ENCODE measurements around the gene ATF2.
"Not testable (repeated sequence)": the region's sequence is repeated elsewhere in the genome, so short reads cannot be mapped to it uniquely, and the experiment has no call there.

Gene ATF2

DNA sequence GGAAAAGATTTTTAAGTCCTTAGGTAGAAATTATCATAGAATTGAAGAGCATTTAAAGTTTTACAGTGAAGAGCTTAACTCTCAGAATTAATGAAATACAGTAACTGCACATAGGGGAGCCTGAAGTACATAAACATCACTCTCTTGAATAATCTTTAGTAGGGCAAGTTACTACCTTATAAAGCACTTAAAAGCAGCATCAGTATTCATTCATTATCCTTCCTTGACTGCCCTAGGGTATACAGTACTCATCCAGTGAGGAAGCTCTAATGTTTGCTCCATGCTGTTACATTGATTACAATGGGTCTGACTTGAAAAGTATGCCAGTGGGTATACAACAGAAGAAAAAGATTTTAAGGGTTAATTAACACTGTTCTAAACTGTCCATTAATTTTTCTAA, 66.5 kb downstream of the ATF2 start:
- DNase-seq (ENCODE audit: low read depth in 2 of 2, low spot score in 1 of 2): no peak

DNA sequence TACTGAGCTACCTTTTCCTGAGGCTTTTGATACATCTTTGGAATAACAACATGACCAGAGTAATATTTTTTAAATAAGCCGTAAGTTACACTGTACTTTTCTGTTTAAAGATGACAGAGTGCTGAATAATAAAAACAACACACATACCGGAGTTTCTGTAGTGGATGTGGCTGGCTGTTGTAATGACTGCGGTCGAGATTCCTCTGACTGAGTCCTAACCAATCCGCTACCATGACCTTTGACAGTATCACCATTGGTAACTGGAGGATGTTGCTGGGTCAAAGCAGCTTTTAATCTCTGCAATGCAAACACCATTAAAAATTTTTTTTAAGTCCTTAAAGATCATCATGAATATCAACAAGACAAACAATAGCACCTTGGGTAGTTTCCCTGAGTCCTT, 70.7 kb downstream of the ATF2 start:
- DNase-seq (ENCODE audit: low read depth in 2 of 2, low spot score in 1 of 2): no peak

DNA sequence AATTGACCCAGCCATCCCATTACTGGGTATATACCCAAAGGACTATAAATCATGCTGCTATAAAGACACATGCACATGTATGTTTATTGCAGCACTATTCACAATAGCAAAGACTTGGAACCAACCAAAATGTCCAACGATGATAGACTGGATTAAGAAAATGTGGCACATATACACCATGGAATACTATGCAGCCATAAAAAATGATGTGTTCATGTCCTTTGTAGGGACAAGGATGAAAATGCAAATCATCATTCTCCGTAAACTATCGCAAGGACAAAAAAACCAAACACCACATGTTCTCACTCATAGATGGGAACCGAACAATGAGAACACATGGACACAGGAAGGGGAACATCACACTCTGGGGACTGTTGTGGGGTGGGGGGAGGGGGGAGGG, 83.9 kb downstream of the ATF2 start:
- DNase-seq (ENCODE audit: low read depth in 2 of 2, low spot score in 1 of 2): not testable (repeated sequence)

DNA sequence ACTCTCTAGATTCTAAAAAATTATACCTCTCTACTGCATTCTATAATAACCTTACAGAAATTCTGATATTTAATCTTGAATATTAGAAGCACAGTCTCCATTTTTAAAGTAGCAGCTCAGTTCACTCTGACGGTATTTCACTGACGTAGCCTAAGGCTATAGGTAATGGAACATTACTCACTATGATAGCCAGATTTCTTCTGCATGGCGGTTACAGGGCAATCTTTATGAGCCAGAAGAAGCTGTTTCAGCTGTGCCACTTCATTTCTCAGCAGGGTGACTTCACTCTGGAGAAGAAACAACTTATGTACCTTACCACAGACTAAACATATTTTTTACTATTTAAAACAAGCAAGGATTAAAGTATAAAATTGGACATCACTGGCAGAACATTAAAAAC, 87.5 kb downstream of the ATF2 start:
- DNase-seq (ENCODE audit: low read depth in 2 of 2, low spot score in 1 of 2): no peak

DNA sequence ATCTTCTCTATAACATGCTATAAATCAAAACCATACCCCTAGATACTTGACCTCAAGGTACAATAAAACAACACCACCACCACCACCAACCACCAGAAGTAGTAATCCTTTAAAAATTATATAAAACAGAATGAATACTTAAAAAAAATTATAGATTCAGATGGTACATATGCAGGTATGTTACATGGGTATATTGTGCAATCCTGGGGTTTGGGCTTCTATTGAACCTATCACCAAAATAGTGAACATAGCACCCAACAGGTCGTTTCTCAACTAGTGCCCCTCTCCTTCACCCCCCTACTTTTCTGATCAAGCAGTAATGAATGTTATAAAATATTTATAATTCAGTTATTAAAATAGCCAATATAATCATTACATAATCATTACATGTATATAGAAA, 91.7 kb downstream of the ATF2 start:
- no peak for DNase-seq (ENCODE audit: low read depth in 2 of 2, low spot score in 1 of 2)

DNA sequence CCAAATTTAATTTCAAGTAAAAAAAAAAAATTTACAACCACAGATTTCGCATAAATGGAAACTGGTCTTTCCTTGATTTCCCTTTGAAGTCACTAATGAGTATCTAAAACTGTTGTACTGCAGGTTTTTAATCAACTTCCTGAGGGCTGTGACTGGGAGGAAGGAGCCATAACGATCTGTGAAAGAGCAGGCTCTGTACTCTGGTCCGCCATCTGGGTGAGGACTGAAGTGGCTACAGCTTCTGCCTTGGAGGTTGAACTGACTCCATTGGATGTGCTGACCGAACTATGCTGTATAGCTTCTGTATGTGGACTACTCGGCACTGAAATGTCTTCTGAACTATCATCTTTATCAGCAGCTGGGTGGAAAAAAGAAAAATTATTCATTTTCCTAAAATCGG, 93.5 kb downstream of the ATF2 start:
- DNase-seq (ENCODE audit: low read depth in 2 of 2, low spot score in 1 of 2): no peak

DNA sequence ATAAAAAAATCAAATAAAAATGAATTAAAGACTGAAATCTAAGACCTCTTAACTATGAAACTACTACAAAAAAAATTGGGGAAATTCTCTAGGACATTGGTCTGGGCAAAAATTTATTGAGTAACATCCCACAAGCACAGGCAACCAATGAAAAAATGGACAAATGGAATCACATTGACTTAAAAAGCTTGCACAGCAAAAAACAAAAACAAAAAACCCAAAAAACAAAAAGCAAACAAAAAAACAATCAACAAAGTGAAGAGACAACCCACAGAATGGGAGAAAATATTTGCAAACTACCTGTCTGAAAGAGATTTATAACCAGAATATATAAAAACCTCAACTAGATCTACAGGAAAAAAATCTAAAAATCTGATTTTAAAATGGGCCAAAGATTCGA, 99.5 kb downstream of the ATF2 start:
- DNase-seq (ENCODE audit: low read depth in 2 of 2, low spot score in 1 of 2): no peak

DNA sequence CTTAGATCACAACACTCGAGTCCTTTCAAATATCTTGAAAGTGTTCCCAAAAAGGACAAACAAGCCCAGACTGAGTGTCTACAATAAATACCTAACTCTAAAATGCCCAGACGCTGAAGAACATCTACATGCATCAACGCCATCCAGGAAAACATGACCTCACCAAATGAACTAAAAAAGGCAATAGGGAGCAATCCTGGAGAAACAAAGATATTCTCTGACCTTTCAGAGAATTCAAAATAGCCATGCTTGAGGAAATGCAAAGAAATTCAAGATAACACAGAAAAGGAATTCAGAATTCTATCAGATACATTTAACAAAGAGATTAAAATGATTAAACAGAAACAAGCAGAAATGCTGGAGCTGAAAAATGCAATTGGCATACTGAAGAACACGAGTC, 101.6 kb downstream of the ATF2 start:
- DNase-seq (ENCODE audit: low read depth in 2 of 2, low spot score in 1 of 2): no peak

DNA sequence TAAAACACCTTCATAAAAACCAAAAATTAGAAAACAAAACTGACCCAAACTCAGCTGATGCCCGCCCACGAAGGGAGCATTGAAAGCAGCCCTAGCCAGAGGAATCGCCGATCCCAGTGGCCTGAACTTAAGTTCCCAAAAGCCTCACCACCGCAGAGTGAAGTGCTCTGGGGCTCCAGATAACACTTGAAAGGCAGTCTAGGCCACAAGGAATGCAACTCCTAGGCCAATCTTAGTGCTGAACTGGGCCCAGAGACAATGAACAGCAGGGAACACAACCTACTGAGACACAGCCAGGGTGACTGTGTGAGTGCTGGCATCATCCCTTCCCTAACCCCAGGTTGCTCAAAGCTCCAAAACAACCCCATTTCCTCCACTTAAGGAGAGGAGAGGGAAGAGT, 103.2 kb downstream of the ATF2 start:
- DNase-seq (ENCODE audit: low read depth in 2 of 2, low spot score in 1 of 2): no peak

DNA sequence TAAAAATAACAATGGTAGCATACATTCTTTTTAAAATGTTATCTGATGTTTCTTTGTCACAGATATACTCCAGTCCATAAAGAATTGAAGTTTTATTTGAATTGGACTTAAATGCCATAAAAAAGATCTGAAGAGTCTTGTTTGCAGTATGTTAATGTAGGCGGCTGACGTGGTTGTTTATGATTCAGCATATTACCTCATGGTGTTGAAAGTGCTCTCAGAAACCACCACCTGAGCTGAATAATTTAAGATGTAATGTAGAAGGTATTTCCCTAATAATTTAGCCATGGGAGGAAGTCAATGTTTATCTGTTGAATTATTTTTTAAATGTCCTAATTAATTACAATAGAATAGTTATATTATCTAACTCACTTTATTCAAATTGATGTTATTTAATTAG, 104.3 kb downstream of the ATF2 start:
- DNase-seq (ENCODE audit: low read depth in 2 of 2, low spot score in 1 of 2): no peak

DNA sequence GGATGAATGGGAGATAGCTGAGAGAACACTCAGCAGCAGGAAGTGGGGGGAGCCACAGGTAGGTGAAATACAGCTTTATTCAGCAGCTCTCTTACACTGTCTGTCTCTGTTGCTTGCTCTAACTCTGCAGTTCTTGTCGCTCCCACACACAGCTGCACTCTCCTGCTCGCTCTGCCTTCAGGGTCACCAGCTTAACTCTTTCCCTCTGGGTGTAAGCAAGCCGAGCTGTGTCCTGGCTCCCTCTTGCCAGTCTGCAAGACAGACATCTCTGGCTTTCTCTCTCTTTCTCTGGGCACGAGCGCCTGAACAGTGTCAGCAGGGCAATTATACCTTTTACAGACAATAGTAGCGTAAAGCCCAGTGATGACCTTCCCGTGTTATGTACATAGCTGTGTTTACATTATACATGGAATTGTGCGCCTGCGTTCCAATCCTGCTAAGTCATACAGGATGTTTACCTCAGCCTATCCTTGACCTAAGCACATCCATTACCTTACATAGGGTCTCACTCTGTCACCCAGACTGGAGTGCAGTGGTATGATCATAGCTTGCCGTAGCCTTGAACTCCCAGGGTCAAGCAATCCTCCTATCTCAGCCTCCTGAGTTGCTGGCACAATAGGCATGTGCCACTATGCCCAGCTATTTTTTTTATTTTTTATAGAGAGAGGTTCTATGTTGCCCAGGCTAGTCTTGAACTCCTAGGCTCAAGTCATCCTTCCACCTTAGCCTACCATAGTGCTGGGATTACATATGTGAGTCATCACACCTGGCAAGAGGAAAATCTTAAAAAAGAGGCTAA, 105.0 kb downstream of the ATF2 start:
- no peak for DNase-seq (ENCODE audit: low read depth in 2 of 2, low spot score in 1 of 2)

DNA sequence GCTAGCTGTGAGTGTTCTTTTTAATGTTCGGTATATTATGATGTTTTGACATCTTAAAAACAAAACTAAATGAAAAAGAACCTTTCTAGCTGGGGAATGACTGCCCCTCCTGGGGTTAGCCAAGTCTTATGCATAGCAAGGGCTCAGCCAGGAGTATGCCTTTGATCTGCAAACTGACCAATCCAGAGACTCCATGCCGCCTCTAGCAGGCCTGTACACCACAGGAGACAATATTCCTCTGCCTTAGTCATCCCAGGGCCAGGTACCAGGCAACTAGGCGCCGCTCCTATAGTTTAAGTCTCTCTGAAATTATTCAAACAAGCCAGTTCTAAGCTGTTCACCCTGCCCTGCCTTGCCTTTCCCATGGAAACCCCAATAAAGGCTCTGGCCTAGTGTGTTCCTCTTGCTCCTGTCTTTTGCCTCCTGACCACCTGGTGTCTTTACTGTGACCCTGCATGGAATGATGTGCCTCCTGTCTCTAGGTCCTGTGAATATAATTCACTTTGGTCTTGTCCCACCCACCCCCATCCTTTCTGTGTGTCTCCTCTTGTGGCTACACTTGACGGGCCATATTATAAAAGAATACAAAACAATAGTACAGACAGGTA, 110.8 kb downstream of the ATF2 start:
- DNase-seq (ENCODE audit: low read depth in 2 of 2, low spot score in 1 of 2): no peak

DNA sequence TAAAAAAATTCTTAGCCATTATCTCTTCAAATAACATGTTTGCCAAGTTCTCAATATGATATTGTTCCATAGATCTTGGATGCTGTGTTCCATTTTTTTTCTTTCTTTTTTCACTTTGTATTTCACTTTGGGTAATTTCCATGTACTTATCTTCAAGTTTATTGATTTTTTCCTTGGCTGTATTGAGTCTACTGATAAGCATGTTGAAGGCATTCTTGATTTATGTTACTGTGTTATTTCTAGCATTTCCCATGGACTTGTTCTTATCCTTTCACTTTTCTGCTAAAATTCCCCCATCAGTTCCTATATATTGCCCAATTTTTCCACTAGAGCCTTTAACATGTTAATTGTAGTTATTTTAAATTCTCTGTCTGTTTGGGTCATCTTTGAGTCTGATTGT, 112.0 kb downstream of the ATF2 start:
- no peak for DNase-seq (ENCODE audit: low read depth in 2 of 2, low spot score in 1 of 2)

DNA sequence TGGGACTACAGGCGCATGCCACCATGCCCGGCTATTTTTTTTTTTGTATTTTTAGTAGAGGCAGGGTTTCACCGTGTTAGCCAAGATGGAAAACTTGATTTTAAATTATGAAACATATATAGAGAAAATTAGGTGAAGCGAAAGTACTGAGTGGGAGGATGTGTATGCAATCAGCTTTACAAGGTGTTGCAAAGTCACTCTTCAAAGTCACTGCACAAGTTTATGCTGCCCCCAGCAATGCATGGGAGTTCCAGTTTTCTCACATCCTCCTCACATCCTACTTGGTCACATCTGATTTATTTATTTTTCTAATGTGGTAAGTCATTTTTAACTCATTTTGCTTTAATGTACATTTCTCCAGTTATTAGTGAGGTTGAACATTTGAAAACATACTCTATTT, 113.7 kb downstream of the ATF2 start:
- DNase-seq (ENCODE audit: low read depth in 2 of 2, low spot score in 1 of 2): no peak

DNA sequence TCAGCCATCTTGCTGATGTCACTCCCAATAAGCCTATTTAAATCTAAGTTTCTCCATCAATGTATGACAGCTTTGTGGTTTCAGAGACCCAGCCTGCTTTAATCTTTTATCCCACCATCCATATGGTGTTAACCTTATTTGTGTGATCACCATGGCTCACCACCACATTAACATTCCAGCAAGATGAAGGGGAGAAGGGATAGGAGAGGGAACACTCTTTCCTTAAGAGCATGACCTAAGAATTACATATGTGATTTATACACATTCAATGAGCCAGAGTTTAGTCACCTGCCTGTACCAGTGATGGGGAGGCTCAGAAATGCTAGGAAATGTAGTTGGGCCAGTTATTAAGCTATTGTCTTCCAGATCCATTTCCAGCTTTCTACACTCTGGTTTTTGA, 118.3 kb downstream of the ATF2 start:
- DNase-seq (ENCODE audit: low read depth in 2 of 2, low spot score in 1 of 2): no peak

DNA sequence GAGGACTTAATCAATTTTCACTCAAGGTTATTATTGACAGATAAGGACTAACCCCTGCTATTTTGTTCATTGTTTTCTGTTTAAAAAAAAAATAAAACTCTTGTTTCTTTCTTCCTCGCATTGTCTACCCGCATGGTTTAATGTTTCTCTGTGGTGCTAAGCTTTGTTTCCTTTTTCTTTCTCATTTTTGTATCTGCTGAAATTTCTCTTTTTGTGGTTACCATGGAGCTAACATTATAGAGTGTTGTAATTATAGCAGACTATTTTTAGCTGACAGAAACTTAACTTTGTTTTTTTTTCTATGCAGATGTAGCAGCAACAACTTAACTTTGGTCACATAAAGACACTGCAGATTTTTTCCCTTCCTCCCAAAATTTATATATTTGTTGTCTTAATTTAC, 119.7 kb downstream of the ATF2 start:
- DNase-seq (ENCODE audit: low read depth in 2 of 2, low spot score in 1 of 2): no peak

DNA sequence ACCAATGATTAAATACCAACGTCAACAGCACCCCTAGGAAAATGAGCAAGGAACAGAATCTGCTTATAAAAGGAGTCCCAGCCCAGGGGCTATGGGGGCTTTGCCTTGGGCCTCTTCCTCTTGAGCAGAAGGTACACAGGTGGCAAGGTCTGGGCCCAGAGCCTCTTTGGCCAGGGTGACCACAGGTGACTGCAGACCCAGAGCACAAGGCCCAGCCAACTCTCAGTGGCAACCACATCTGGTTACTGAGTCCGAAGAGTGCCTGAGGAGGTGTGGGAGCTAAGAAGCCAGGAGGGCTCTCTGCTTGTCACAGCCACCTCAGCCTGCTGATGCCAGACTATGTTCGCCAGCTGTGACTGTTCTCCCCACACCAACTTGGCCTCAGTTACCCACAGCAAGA, 128.5 kb downstream of the ATF2 start:
- DNase-seq (ENCODE audit: low read depth in 2 of 2, low spot score in 1 of 2): no peak

DNA sequence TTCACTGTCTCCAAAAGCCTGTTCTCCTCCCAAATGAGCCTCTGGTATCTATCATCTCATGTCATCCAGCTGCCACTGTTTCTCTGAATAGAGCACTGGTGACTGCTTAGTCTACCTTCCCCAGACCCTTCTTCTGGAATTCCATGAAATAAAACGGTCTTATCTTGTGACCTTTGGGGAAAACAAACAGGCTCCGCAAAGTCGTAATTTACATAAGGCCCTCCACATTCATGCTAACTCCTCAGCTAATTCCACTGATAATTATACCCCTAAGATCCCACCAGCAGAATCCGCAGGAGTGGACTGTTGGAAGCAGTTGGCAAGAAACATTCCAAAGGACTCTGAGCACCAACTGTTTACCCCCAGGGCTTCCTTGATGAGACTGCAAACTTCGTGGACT, 129.0 kb downstream of the ATF2 start:
- DNase-seq (ENCODE audit: low read depth in 2 of 2, low spot score in 1 of 2): no peak

DNA sequence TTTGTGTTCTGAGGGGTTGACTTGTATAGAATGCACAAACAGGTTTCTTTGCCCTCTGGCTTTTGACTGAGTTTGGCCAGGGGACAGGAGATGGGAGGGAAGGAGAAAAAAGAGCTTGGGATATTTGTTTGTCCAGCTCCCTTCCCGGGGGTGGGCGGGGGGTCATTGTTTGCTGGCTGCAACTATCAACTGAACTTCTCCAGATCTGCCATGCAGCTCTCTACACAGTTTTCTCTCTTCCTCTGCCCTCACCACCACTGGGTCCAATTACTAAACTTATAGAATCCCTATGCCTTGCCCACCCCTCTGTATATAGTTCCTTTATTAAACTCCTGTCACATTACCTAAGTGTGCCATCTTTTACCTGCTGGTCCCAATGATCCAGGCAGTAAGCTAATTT, 130.1 kb downstream of the ATF2 start:
- no peak for DNase-seq (ENCODE audit: low read depth in 2 of 2, low spot score in 1 of 2)

DNA sequence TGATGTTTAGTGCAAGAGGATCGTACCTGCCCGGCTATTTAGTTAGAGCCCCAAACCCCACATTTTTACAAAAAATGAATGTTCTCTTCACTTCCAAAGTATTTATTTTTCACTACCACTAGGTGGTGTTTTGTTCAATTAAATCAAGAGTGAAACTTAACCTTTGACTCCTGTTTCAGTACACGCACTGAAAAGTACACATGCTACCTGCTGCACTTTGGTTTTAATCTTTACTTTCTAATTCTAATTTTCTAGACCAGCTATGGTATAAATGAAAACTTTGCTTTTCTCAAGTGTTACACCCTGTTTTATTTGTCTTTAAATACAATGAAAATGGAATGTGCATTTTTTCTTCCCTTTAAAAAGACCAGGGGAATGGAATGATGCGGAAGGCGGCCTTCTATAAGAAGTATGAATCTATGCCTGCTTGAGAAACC, 131.4 kb downstream of the ATF2 start:
- DNase-seq (ENCODE audit: low read depth in 2 of 2, low spot score in 1 of 2): no peak

DNA sequence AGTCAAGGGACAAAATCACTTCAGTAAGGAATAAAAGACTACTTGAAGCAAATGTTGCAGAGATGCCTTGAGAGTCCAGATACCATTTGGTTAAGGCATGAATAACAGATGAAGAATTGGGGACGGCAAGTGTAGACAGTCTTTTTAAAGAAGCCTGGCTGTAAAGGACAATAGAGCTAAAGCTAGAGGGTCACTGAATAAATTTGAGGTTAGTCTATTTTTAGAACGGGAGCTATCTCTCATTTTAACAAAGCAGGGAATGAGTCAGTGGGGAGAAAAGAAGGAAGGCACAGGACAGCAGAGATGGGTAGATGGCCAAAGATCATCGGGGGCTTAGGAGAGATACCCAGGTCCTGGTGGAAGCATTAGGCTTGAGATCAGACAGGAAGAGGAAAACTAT, 132.2 kb downstream of the ATF2 start:
- no peak for DNase-seq (ENCODE audit: low read depth in 2 of 2, low spot score in 1 of 2)

DNA sequence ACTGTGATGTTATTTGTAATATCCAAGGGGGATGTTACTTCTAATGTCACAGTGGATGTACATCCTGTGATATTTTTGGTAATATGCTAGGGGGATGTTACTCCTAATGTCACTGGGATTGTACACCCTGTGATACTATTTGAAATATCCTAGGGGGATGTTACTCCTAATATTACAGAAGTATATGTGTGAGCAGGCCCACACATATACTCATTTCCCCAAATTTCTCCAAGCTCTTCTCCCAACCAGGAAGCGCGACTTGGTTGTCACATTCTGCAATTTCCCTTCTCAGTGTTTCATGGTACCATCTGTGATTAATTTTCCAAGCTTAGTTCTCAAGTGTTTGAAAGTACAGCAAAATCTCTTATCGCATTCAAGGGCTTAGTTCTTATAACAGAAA, 133.3 kb downstream of the ATF2 start:
- DNase-seq (ENCODE audit: low read depth in 2 of 2, low spot score in 1 of 2): no peak

Measured in stimulated activated CD8-positive, alpha-beta memory T cell treated with anti-CD3 and anti-CD28 coated beads, Interleukin-4, amount 100 ng/mL, for 1 hour (primary cell).